HG03066 (cell line): ENCODE data around the gene CPA1.

Experiments
- ATAC-seq: cut with Tn5 transposase; IDR thresholded peaks from one replicate; pipeline ENCODE4 v1.9.1; 2021; ENCODE audit warnings: low read depth; ENCODE audit not compliant: unreplicated experiment

CPA1 gene

GRCh38 chr7:130353196-130353595 lies 27.1 kb upstream of the CPA1 start:
- ATAC-seq: no peak

DNA sequence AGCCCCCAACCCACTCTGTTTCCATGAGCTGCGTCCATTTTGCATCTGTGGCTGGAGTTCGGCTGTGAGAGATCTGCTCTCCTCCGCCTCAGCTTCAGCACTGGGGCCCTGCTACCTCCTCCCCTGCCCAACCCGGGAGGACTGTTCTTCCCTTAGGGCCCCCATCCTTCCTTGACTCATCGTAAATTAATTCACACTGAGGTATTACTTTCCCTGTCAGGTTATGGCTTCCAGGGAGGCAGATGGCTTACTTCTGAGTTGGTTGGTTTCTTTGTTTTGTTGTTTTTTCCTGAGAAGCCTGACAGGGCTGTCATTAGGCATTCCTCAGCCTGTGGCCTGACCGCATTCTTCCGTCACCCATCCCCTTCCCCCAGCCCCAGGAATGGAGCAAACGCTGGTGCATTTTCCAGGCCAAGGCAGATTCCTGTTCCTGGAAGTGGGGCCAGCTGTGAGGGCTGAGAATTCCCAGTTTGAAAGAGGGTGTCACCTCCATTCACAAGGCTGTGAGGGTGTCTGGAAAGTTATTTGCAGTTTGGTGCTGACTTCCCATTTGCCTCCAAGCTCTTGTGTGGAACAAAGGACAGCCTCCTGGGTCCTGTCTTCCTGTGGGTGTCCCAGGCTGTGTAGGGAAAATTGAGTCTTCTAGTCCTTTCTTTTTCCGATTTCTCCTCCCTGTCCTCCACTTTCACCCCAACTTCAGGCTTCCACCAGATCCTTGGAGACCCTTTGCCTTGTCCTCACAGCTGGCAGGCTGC lies 24.0 kb upstream of the CPA1 start:
- ATAC-seq: no peak

DNA sequence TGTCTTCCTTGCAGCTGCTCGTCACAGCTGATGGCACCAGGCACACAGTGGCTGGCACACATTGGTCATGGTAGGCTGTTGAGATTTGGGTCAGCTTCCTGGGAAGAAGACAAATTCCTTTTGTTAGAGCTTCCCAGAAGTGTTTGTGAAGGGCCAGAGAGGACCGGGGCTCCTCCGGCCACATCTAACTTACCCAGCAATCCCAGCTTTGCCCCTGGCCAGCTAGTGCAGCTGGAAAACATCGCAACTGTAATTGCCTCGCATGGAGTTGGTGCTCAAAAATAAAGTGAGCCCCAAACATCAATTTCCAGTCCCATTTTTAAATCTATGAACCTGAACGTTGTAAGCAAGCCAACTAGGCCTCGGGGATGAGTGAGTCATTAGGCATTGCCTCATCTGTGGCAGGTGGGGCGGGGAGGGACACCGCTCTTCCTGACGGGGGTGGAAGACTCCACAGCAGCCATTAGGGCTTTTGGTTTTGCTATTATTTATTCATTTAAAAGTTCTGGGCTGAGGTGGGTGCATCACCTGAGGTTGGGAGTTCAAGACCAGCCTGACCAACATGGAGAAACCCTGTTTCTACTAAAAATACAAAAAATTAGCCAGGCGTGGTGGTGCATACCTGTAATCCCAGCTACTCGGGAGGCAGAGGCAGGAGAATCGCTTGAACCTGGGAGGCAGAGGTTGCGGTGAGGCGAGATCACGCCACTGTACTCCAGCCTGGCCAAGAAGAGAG lies 23.2 kb upstream of the CPA1 start:
- ATAC-seq: no peak

- no peak for ATAC-seq
Measured at GRCh38 chr7:130358471-130358870, 21.8 kb upstream of the CPA1 start.

DNA sequence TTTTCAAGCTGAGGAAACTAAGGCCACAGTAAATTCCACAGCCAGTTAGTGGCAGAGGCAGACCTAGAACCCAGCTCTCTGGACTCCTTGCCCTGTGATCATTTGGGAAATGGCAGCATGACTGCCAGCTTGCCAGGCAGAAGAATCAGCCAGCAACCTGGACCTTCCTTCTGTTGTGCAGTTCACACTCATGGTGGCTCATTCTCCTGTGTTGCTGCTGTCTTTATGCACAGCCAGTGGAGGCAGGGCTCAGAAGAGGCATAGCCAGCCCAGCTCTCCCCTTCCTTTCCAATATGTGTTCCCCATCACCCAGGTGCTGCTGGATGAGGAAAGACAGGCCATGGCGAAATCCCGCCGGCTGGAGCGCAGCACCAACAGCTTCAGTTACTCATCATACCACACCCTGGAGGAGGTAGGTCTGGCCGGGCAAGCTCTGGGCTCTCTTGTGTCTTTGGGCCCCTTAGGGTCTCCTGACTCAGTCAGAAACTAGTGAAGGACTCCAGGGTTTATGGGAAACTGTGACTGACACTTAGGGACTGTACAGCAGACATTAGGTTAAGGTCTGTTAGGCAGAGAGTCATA lies 20.9 kb upstream of the CPA1 start:
- ATAC-seq: no peak

DNA sequence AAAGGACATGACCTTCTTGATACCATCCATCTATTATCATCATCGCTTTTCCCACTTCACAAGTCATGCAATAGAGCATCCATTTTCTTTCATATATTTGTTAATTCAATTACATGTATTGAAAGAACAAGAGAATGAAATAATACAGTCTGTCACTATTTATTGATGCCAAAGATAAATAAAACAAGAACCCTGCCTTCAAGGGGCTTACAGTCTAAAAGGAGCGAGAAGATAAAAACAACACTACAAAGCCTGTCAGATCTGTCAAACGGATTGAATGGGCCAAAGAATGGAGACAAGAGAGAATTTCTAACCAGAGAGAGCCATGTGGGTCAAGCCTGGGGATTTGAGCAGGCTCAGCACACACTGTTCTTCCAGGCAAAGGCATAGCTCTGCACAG lies 19.8 kb upstream of the CPA1 start:
- no peak for ATAC-seq

DNA sequence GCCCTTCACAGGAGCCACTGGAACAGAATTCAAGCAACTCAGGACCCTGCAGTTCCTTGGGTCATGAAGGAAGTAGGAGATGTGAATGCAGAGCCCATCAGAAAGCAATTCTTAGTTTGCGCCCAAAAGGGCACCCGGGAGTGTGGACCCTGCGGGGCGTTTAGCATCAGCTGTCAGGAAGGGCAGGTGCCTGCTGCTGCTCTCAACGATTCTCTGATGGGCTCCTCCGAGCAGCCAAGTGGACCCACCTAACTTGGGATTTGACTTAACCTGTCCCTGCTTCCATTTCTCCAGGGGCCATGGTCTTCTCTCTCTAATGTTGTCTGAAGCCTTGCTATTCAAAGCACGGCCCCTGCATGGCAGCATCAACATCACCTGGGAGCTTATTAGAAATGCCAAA lies 18.6 kb upstream of the CPA1 start:
- no peak for ATAC-seq

GRCh38 chr7:130362251-130362816 lies 18.0 kb upstream of the CPA1 start:
- ATAC-seq: no peak

DNA sequence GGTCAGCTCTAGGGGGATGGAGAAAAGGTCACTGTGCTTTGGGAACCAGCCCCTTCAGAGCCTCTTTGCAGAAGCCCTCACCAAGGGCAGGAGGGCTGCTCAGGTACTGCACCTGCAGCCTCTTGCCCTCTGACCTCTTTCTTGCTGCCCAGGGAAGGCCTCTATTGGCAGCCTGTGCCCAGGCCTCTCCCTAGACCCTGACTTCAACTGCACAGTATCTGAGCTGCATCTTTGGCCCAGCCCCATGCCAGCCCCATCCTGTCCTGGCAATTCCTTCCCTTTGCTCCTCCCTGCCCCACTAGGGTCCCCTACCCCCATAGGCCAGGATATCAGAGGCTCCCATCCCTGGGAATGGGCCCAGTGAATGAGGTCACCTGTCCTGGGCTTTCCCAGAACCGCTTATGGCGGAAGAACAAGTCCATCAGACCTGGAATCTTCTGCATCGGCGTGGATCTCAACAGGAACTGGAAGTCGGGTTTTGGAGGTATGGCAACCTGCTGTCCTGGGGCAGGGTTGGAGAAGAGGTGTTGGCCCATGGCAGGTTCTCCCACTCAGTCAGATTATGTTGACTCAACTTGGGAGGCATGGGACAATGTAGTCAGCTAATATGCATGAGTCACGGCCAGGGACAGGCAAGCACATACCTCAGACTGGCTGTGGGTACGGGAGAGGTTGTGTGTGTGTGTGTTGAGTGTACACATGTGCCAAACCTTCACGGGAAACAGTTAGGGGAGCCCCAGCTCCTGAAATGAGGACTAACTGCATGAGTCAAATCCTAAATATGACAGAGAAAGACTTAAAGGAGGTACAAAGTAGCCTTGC lies 17.1 kb upstream of the CPA1 start:
- no peak for ATAC-seq

DNA sequence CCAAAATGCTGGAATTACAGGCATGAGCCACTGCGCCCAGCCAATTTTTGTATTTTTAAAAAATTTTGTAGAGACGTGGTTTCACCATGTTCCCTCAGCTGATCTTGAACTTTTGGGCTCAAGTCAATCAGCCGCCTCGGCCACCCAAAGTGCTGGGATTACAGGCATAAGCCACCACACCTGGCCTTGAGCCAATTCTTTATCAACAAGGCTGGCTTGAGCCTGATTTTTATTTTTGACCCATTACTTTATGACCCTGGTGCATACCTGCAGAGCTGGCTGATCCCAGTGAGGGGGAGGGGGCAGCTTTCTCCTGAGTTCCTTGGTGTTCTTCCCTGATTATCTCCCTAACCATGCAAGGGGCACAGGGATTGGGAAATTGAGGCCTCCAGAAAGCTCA lies 15.8 kb upstream of the CPA1 start:
- no peak for ATAC-seq

DNA sequence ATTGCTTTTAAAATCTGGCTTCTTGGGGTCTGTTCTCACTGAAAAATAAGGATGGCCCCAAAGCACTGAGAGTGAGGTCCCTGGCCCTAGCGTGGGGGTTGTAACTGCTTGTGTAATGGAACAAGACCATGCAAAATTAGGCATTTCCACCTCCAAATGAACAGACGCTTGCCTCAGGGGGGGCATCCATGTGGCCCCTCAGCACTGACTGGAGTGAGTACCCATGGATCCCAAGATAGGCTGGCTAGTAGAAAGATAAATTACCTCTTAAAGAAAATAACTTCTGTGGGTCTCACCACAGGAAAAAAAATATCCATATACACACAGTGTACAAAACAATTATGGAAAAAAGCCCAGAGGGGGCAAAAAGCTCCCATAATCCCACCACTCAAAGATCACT lies 15.2 kb upstream of the CPA1 start:
- no peak for ATAC-seq

DNA sequence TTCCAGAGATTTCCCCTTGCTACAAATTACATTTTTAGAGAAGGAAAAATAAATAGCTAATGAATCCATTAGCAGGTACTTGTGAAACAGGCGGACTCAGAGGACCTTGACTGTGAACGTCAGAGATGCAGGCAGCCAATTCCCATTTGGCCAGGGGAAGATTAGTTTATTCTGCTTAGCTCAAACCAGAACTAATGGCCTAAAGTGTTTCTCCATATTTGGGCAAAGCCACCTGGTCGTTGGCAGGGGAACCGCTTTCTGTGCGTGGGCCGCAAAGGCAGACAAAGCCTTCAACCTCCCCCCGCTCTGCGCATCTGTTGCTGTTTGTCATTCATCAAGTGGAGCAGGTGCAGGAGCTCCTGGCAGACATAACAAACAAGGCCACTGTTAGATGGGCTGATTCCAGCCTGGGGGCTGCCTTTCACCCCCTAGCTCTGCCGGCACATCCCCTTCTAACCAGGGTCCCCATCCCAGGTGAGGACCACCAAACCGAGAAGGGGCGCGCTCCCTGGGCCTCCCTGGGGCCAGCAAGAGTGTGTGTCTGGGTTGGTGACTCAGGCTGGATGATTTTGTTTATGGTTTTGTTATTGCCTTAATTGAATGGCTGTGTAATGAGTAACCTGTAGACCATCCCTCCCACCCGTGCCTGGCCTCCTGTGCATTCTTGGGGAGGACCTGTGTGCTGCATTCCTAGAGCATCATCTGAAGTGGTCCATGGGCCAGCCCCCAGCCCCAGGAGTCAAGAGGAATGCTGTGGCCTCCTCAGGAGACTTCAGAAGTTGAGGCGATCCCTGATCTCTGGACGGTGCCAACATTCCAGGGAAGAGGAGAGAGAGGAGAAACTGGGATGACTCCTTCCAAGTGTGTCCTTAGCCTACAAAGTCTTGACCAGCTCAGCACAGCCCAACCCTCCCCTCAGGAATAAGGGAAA lies 14.5 kb upstream of the CPA1 start:
- ATAC-seq: no peak

GRCh38 chr7:130366564-130366963 lies 13.7 kb upstream of the CPA1 start:
- no peak for ATAC-seq

DNA sequence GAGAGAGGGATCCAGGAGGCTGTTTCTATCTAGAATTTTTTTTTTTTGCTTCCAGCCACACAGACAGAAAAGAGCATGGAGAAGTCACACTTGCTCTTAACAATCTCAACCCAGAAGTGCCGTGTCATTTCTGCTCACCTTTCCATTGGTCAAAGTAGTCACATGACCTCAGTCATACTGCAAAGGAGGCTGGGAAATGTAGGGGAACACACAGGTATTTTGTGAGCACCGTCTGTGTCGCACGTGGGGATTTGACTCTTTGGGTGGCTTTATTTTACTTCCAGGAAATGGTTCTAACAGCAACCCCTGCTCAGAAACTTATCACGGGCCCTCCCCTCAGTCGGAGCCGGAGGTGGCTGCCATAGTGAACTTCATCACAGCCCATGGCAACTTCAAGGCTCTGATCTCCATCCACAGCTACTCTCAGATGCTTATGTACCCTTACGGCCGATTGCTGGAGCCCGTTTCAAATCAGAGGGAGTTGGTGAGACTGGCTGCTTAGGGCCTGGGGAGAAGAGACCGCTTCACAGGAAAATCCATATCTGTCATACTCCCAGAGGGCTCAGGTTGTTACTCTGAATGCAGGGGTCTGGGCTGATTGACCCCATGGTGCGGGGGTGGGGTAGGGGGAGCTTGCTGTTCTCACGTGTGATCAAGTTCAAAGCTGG lies 13.1 kb upstream of the CPA1 start:
- ATAC-seq: no peak

DNA sequence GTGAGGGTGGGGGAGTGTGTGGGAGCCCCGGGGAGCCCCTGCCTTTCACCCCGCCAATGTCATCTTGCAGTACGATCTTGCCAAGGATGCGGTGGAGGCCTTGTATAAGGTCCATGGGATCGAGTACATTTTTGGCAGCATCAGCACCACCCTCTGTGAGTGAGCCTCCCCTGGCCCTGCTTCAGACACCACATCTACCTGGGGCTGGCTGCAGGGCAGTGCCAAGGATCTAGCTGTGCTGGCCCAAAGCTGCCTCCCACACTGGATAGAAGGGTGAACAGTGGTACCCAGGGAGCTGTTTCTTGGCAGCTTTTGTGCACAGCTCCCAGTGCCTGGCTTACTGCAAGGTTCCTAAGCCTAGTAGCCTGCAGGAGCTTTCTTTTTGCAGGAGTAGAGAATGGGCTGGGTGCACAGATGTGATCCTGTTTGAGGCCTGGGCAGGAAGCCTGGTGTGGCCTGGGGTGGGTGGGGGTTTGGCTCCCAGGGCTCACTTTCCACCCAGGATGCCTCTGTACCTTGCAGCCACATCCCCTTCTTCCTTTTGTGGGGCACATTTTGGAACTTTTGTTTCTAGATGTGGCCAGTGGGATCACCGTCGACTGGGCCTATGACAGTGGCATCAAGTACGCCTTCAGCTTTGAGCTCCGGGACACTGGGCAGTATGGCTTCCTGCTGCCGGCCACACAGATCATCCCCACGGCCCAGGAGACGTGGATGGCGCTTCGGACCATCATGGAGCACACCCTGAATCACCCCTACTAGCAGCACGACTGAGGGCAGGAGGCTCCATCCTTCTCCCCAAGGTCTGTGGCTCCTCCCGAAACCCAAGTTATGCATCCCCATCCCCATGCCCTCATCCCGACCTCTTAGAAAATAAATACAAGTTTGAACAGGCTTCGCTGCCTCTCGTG lies 12.2 kb upstream of the CPA1 start:
- ATAC-seq: no peak

DNA sequence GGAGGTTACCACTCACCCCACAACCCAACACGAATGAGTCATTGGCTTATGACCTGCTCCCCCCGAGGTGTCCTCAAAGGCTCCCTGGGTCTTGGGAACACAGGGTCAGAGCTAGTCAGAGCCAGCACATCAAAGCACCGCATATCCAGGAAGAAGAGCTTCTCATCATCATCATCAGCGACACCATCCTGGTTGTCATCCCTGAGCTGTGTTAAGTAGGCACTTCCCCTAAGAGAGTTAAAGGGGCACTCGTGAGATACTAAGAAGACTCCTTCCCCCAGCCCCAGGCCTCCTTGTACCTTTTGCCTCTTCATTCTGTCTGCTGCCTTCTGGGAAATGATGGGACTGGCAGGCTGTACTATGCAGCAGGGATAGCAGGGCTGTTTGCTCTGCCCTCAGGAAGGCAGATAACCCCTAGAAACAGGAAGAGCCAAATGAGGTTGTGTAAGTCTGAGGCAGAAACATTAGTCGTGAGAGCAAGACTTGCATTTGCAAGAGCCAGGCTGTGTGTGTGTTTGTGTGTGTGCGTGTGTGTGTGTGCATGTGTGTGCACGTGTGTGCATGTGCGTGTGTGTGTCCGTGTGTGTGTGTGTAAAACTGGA lies 11.1 kb upstream of the CPA1 start:
- no peak for ATAC-seq

- ATAC-seq: no peak
Measured at GRCh38 chr7:130369831-130370550, 10.3 kb upstream of the CPA1 start.
